HAP-1 (cell line): ENCODE measurements around the gene EEF1AKMT4.
A peak's percentile ranks its signal among the peaks of the same experiment; 100 is the strongest.

Source experiments
- DNase-seq, 2 experiments: peaks; one replicate each; pipeline ENCODE4 v3.0.0-alpha.2; 2016 to 2020; ENCODE audit warnings: low spot score in 2 of 2
- H3K27me3 ChIP-seq: fragments of 250-450 bp; sonication (Bioruptor Pico); 2 replicates; pipeline ENCODE4 v1.5.1; 2020; ENCODE audit warnings: low read depth, mild to moderate bottlenecking, moderate library complexity
- H3K36me3 ChIP-seq: fragments of 250-450 bp; sonication (Bioruptor Pico); replicated peaks from 2 replicates; pipeline ENCODE4 v1.5.1; 2020; ENCODE audit warnings: mild to moderate bottlenecking
- H3K4me1 ChIP-seq: fragments of 250-450 bp; sonication (Bioruptor Pico); 2 replicates; pipeline ENCODE4 v1.5.1; 2020; ENCODE audit warnings: mild to moderate bottlenecking
- H3K4me3 ChIP-seq: fragments of 250-450 bp; sonication (Bioruptor Pico); 2 replicates; pipeline ENCODE4 v1.5.1; 2020; ENCODE audit warnings: mild to moderate bottlenecking, moderate library complexity
- H3K9me3 ChIP-seq: fragments of 250-450 bp; sonication (Bioruptor Pico); 2 replicates; pipeline ENCODE4 v1.5.1; 2020; ENCODE audit warnings: mild to moderate bottlenecking, moderate library complexity
- in situ Hi-C: fragments of 300-500 bp; cut with MboI; formaldehyde crosslinking; loops from 3 replicates; pipeline ENCODE4 v1.14.3; 2020; ENCODE audit warnings: low sequenced_read_pairs, inconsistent platforms, mixed read lengths

Gene EEF1AKMT4

GRCh38 chr3:184240384-184241140, 8.9 kb upstream of the EEF1AKMT4 start:
- no peaks in the 10 kb centered on the region for H3K27me3 ChIP-seq
- in situ Hi-C loops = no loop called here
- peaks cover 34% of the 10 kb centered on the region for H3K36me3 ChIP-seq
- DNase-seq = peak in 1 of 2 experiments; percentile 53
- H3K4me1 ChIP-seq = no peaks in the 10 kb centered on the region
- no peak overlapping the region for H3K4me3 ChIP-seq
- H3K9me3 ChIP-seq = no peaks in the 10 kb centered on the region

GRCh38 chr3:184241141-184241446, 8.4 kb upstream of the EEF1AKMT4 start:
- no peak overlapping the region for H3K4me3 ChIP-seq
- in situ Hi-C loops = no loop called here
- no peaks in the 10 kb centered on the region for H3K4me1 ChIP-seq
- no peaks in the 10 kb centered on the region for H3K27me3 ChIP-seq
- H3K36me3 ChIP-seq = peaks cover 35% of the 10 kb centered on the region
- DNase-seq = no peak
- H3K9me3 ChIP-seq = no peaks in the 10 kb centered on the region

- Histone ChIP-seq H3K27me3 (no peaks in the 10 kb centered on the region), H3K4me1 (no peaks in the 10 kb centered on the region), H3K36me3 (peaks cover 35% of the 10 kb centered on the region), H3K4me3 (no peak overlapping the region), H3K9me3 (no peaks in the 10 kb centered on the region)
- DNase-seq = no peak
- in situ Hi-C loops = no loop called here
These were observed 7.8 kb upstream of the EEF1AKMT4 start for GRCh38 chr3:184241447-184242296.

GRCh38 chr3:184242297-184242685, 7.2 kb upstream of the EEF1AKMT4 start:
- Histone ChIP-seq H3K4me1 (no peaks in the 10 kb centered on the region; the same call in 1 of the 2 replicates), H3K36me3 (peaks cover 35% of the 10 kb centered on the region), H3K9me3 (no peaks in the 10 kb centered on the region), H3K27me3 (no peaks in the 10 kb centered on the region), H3K4me3 (no peak overlapping the region)
- no peak for DNase-seq
- in situ Hi-C loops = no loop called here

- Histone ChIP-seq H3K9me3 (no peaks in the 10 kb centered on the region), H3K4me3 (peak within 1 kb of the TSS; percentile 95), H3K4me1 (peaks cover 6% of the 10 kb centered on the region), H3K27me3 (no peaks in the 10 kb centered on the region), H3K36me3 (peaks cover 19% of the 10 kb centered on the region)
- in situ Hi-C loops = no loop called here
- peak; percentile 72 to 92 for DNase-seq
These were observed 739 bp upstream of the EEF1AKMT4 start, which contains the start of gene ALG3 for GRCh38 chr3:184248454-184249411. Gene ALG3 (minus strand): TSS chr3:184248962. CDS start chr3:184248940, 22 bp downstream.

- Histone ChIP-seq H3K4me3 (peak overlapping the region; percentile 95), H3K9me3 (no peaks in the 10 kb centered on the region), H3K4me1 (peaks cover 6% of the 10 kb centered on the region), H3K36me3 (peaks cover 4% of the 10 kb centered on the region), H3K27me3 (no peaks in the 10 kb centered on the region)
- peak; percentile 89 to 95 for DNase-seq
- in situ Hi-C loops = no loop called here
These were observed 826 bp downstream of the EEF1AKMT4 start for GRCh38 chr3:184250167-184250828.

GRCh38 chr3:184255291-184256039, 6.0 kb downstream of the EEF1AKMT4 start:
- DNase-seq = no peak
- Histone ChIP-seq H3K4me3 (no peak overlapping the region), H3K27me3 (peaks cover 4% of the 10 kb centered on the region), H3K9me3 (no peaks in the 10 kb centered on the region), H3K4me1 (peaks cover 2% of the 10 kb centered on the region; the same call in 1 of the 2 replicates), H3K36me3 (no peaks in the 10 kb centered on the region)
- in situ Hi-C loops = no loop called here

GRCh38 chr3:184257083-184257915, 7.8 kb downstream of the EEF1AKMT4 start:
- H3K4me1 ChIP-seq = peaks cover 8% of the 10 kb centered on the region
- H3K27me3 ChIP-seq = peaks cover 13% of the 10 kb centered on the region
- H3K9me3 ChIP-seq = no peaks in the 10 kb centered on the region
- no peak overlapping the region for H3K4me3 ChIP-seq
- in situ Hi-C loops = no loop called here
- DNase-seq = no peak
- H3K36me3 ChIP-seq = no peaks in the 10 kb centered on the region

GRCh38 chr3:184258926-184259325, 9.5 kb downstream of the EEF1AKMT4 start:
- H3K27me3 ChIP-seq = peaks cover 13% of the 10 kb centered on the region
- H3K4me1 ChIP-seq = peaks cover 8% of the 10 kb centered on the region
- no peak for DNase-seq
- in situ Hi-C loops = no loop called here
- H3K9me3 ChIP-seq = no peaks in the 10 kb centered on the region
- no peak overlapping the region for H3K4me3 ChIP-seq
- H3K36me3 ChIP-seq = no peaks in the 10 kb centered on the region

- Histone ChIP-seq H3K9me3 (no peaks in the 10 kb centered on the region), H3K27me3 (peaks cover 13% of the 10 kb centered on the region)
These were observed 10.0 kb downstream of the EEF1AKMT4 start for GRCh38 chr3:184259396-184259877.

GRCh38 chr3:184259878-184260723, 10.6 kb downstream of the EEF1AKMT4 start:
- peak overlapping the region; percentile 37 for H3K4me3 ChIP-seq
- DNase-seq = peak in 1 of 2 experiments; percentile 62
- peaks cover 13% of the 10 kb centered on the region for H3K27me3 ChIP-seq
- H3K4me1 ChIP-seq = peaks cover 8% of the 10 kb centered on the region
- H3K9me3 ChIP-seq = no peaks in the 10 kb centered on the region
- in situ Hi-C loops = no loop called here
- H3K36me3 ChIP-seq = no peaks in the 10 kb centered on the region

More at GRCh38 chr3:184259396-184259877, 10.0 kb downstream of the EEF1AKMT4 start:
- DNase-seq = no peak
- no peak overlapping the region for H3K4me3 ChIP-seq
- peaks cover 8% of the 10 kb centered on the region for H3K4me1 ChIP-seq
- in situ Hi-C loops = no loop called here
- no peaks in the 10 kb centered on the region for H3K36me3 ChIP-seq
